Adrenal gland (tissue), 12 donors: ENCODE measurements around the gene PAGE4. TPM values are rescaled to one million over a fixed set of nuclear protein-coding genes. Genes with fewer than 3 reads are reported as not detected.

Source experiments
- DNase-seq, 7 donors: peaks; one replicate each; pipeline ENCODE4 v3.0.0-alpha.2; 2019 to 2020
- H3K27ac ChIP-seq, 5 donors: fragments of 200-600 bp; sonication (generic) in 4 of 5; 1 replicate in 3 of 5; 2 replicates in 2 of 5; pipeline versions ENCODE4 v1.5.1 to v1.8.0; 2016 to 2020; ENCODE audit warnings: mild to moderate bottlenecking in 1 of 5
- H3K27me3 ChIP-seq: fragments of 200-600 bp; 2 replicates; pipeline ENCODE4 v1.8.0; 2021
- H3K36me3 ChIP-seq, 2 donors: fragments of 200-600 bp; replicated peaks in 1 of 2; 1 replicate in 1 of 2; 2 replicates in 1 of 2; pipeline versions ENCODE4 v1.5.1 to v1.8.0; 2018 to 2022
- H3K4me1 ChIP-seq, 2 donors: fragments of 200-600 bp; replicated peaks in 1 of 2; 1 replicate in 1 of 2; 2 replicates in 1 of 2; pipeline versions ENCODE4 v1.5.1 to v1.8.0; 2018 to 2021
- H3K4me3 ChIP-seq, 4 donors: fragments of 200-600 bp; sonication (generic) in 3 of 4; one replicate each; pipeline ENCODE4 v1.5.1; 2016 to 2018
- H3K9me3 ChIP-seq, 3 donors: fragments of 200-600 bp; sonication (generic) in 1 of 3; replicated peaks in 1 of 3; 1 replicate in 2 of 3; 2 replicates in 1 of 3; pipeline versions ENCODE4 v1.5.1 to v1.8.0; 2016 to 2021
- CTCF ChIP-seq, 6 experiments: fragments of 450-650 bp in 4 of 6; fragments of 200-600 bp in 2 of 6; sonication (generic) in 1 of 6; IDR thresholded peaks; 1 replicate in 5 of 6; 2 replicates in 1 of 6; pipeline versions ENCODE4 v1.5.1 to v1.8.0; 2016 to 2021; ENCODE audit warnings: antibody characterized with exemption in 6 of 6, mild to moderate bottlenecking in 2 of 6, moderate library complexity in 1 of 6
- POLR2A ChIP-seq, 2 donors: fragments of 450-650 bp; IDR thresholded peaks; one replicate each; pipeline ENCODE4 v1.6.1; 2017; ENCODE audit warnings: antibody characterized with exemption in 2 of 2, mild to moderate bottlenecking in 2 of 2, moderate library complexity in 1 of 2
- WGBS, 4 donors: extraction: QIAGEN DNeasy Blood & Tissue Kit in 2 of 4; methylation state at CpG; one replicate each; pipeline versions ENCODE4 v1.1.5 to v1.1.7; 2013 to 2017; 5-methylcytosine and 5-hydroxymethylcytosine counted together
- intact Hi-C, 2 donors: fragments of 100-400 bp; cut with DNase I; formaldehyde crosslinking; loops; one replicate each; pipeline versions ENCODE4 v1.14.1 to v1.15.0; 2022 to 2023
- polyA plus RNA-seq, 3 donors: library from polyadenylated mRNA; stranded (reverse); fragments of 200-250 nt in 2 of 3; fragments of 350-450 nt in 1 of 3; fragmentation: Illumina TruSeq in 1 of 3; extraction: RNeasy Lipid Tissue Mini Kit (QIAGEN cat#74804) in 1 of 3; gene quantifications; one replicate each; pipeline ENCODE4 v1.2.3, GENCODE V29; 2013 to 2014
- total RNA-seq, 9 donors: library from RNA; depleted of rRNA in 4 of 9; stranded (reverse); fragments of >200 nt in 4 of 9; fragments of 120-200 nt in 1 of 9; fragmentation: NEBNext Ultra II Directional in 1 of 9; extraction: Animal tissue kit (Norgen Biotek cat#: 25700) in 1 of 9; gene quantifications; one replicate each; pipeline versions ENCODE4 v1.1.0 to v1.2.4, GENCODE V29; 2013 to 2023
- donor health status: healthy with polysubstance abuse.
- donor health status: Bipolar disorder and iron deficiency.
- donor health status: DM: yes; HTN: yes; CAD: no.
- donor health status: DM: no; HTN: no; CAD: no.
- donor health status: DM: no; HTN: no; CAD: no.
- donor health status: DM: yes; HTN: yes; CAD: no.

The PAGE4 gene
- total and polyA plus RNA-seq, 12 donors = 0.83 to 9.7 (median 3.3) TPM; not detected in 6

- H3K4me3 ChIP-seq = no peak overlapping the region
- peaks cover 8% of the 10 kb centered on the region for H3K27me3 ChIP-seq
- H3K27ac ChIP-seq = no peak overlapping the region
- TF ChIP-seq POLR2A (IDR thresholded peaks at IDR 0.05) (no peak), CTCF (IDR thresholded peaks at IDR 0.05) (no peak)
- WGBS, 4 donors = 79 to 96% (median 87%) methylated on average over 4 to 6 of the region's 6 CpGs
- H3K4me1 ChIP-seq = no peaks in the 10 kb centered on the region
- H3K9me3 ChIP-seq = no peaks in the 10 kb centered on the region
- no peak for DNase-seq
- H3K36me3 ChIP-seq = no peaks in the 10 kb centered on the region
- intact Hi-C loops = no loop called here
Observed at GRCh38 chrX:49853661-49854060, 24.6 kb downstream of the PAGE4 start.

- Histone ChIP-seq H3K27me3 (peaks cover 2% of the 10 kb centered on the region), H3K36me3 (no peaks in the 10 kb centered on the region), H3K4me1 (no peaks in the 10 kb centered on the region), H3K4me3 (no peak overlapping the region), H3K27ac (no peak overlapping the region), H3K9me3 (no peaks in the 10 kb centered on the region)
- no peak for DNase-seq
- intact Hi-C loops = no loop called here
- WGBS, 4 donors = 54 to 86% (median 76%) methylated on average over 2 of the region's 2 CpGs
- TF ChIP-seq CTCF (IDR thresholded peaks at IDR 0.05) (no peak), POLR2A (IDR thresholded peaks at IDR 0.05) (no peak)
Observed at GRCh38 chrX:49856819-49857218, 27.7 kb downstream of the PAGE4 start.

- no peak for TF ChIP-seq CTCF (IDR thresholded peaks at IDR 0.05)
- TF ChIP-seq POLR2A (IDR thresholded peaks at IDR 0.05) = no peak
- Histone ChIP-seq H3K4me1 (no peaks in the 10 kb centered on the region), H3K27me3 (peaks cover 2% of the 10 kb centered on the region), H3K36me3 (no peaks in the 10 kb centered on the region), H3K4me3 (no peak overlapping the region), H3K9me3 (no peaks in the 10 kb centered on the region), H3K27ac (no peak overlapping the region)
- intact Hi-C loops = no loop called here
- 41 to 69% (median 52%) methylated on average over 1 to 2 of the region's 2 CpGs for WGBS, 4 donors
- no peak for DNase-seq
Observed at GRCh38 chrX:49858341-49858740, 29.2 kb downstream of the PAGE4 start.

- H3K27me3 ChIP-seq = peaks cover 2% of the 10 kb centered on the region
- intact Hi-C loops = no loop called here
- H3K9me3 ChIP-seq = no peaks in the 10 kb centered on the region
- WGBS, 4 donors = 69 to 92% (median 81%) methylated on average over 1 of the region's 1 CpG
- no peaks in the 10 kb centered on the region for H3K4me1 ChIP-seq
- TF ChIP-seq POLR2A (IDR thresholded peaks at IDR 0.05) (no peak), CTCF (IDR thresholded peaks at IDR 0.05) (no peak)
- H3K36me3 ChIP-seq = no peaks in the 10 kb centered on the region
- no peak overlapping the region for H3K4me3 ChIP-seq
- no peak for DNase-seq
- H3K27ac ChIP-seq = no peak overlapping the region
Observed at GRCh38 chrX:49859491-49859890, 30.4 kb downstream of the PAGE4 start.
